Endothelial cell of umbilical vein (primary cell): ENCODE measurements around the gene TARDBP.

Source experiments
- EZH2 ChIP-seq: IDR thresholded peaks from 2 replicates; pipeline ENCODE4 v1.6.1; 2012; ENCODE audit warnings: borderline replicate concordance, low read depth, mild to moderate bottlenecking, moderate library complexity, low read length, inconsistent platforms; ENCODE audit not compliant: severe bottlenecking
- FOS ChIP-seq: IDR thresholded peaks from 2 replicates; pipeline ENCODE4 v1.6.1; 2011; ENCODE audit warnings: mild to moderate bottlenecking, low read length, moderate library complexity, borderline replicate concordance; ENCODE audit not compliant: insufficient read depth
- GATA2 ChIP-seq: IDR thresholded peaks from 2 replicates; pipeline ENCODE4 v1.7.0; 2011; ENCODE audit warnings: low read depth, mild to moderate bottlenecking, moderate library complexity, mixed read lengths, low read length; ENCODE audit not compliant: insufficient read length, insufficient read depth
- JUN ChIP-seq: IDR thresholded peaks from 2 replicates; pipeline ENCODE4 v1.6.1; 2011; ENCODE audit warnings: borderline replicate concordance, low read depth; ENCODE audit not compliant: insufficient read length, insufficient read depth
- MYC ChIP-seq: IDR thresholded peaks from one replicate; pipeline ENCODE4 v1.6.1; 2011; ENCODE audit warnings: mild to moderate bottlenecking, low read depth, low read length
- POLR2A ChIP-seq: IDR thresholded peaks from 2 replicates; pipeline ENCODE4 v1.6.1; 2012; ENCODE audit warnings: low read depth, mild to moderate bottlenecking, control low read depth, low read length
- POLR2AphosphoS5 ChIP-seq: IDR thresholded peaks from 2 replicates; pipeline ENCODE4 v1.6.1; 2012; ENCODE audit warnings: low read depth, mild to moderate bottlenecking, control low read depth, low read length, moderate library complexity; ENCODE audit not compliant: insufficient read depth
- TF ChIP-seq, protein P1 (sequence below), 2 donors: IDR thresholded peaks; 1 replicate in 1 of 2; 2 replicates in 1 of 2; pipeline ENCODE4 v1.5.1; 2011; ENCODE audit warnings: low read length in 2 of 2, mild to moderate bottlenecking in 2 of 2, moderate library complexity in 2 of 2, control low read depth in 1 of 2, inconsistent platforms in 1 of 2, low read depth in 1 of 2; ENCODE audit not compliant: insufficient read depth in 1 of 2; ENCODE audit errors: extremely low read depth in 1 of 2
- TF ChIP-seq, protein P2 (sequence below): IDR thresholded peaks from 2 replicates; pipeline ENCODE4 v1.6.1; 2011; ENCODE audit not compliant: insufficient read depth, insufficient read length

DNA sequence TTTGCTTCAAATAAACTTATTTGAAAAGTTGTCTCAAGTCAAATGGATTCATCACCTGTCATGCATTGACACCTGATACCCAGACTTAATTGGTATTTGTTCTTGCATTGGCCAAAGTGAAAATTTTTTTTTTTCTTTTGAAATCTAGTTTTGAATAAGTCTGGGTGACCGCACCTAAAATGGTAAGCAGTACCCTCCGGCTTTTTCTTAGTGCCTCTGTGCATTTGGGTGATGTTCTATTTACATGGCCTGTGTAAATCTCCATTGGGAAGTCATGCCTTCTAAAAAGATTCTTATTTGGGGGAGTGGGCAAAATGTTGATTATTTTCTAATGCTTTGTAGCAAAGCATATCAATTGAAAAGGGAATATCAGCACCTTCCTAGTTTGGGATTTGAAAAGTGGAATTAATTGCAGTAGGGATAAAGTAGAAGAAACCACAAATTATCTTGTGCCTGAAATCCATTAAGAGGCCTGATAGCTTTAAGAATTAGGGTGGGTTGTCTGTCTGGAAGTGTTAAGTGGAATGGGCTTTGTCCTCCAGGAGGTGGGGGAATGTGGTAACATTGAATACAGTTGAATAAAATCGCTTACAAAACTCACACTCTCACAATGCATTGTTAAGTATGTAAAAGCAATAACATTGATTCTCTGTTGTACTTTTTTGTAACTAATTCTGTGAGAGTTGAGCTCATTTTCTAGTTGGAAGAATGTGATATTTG is 11.9 kb downstream of the TARDBP start:
- TF ChIP-seq POLR2AphosphoS5 = no peak
- TF ChIP-seq, protein P1, sequence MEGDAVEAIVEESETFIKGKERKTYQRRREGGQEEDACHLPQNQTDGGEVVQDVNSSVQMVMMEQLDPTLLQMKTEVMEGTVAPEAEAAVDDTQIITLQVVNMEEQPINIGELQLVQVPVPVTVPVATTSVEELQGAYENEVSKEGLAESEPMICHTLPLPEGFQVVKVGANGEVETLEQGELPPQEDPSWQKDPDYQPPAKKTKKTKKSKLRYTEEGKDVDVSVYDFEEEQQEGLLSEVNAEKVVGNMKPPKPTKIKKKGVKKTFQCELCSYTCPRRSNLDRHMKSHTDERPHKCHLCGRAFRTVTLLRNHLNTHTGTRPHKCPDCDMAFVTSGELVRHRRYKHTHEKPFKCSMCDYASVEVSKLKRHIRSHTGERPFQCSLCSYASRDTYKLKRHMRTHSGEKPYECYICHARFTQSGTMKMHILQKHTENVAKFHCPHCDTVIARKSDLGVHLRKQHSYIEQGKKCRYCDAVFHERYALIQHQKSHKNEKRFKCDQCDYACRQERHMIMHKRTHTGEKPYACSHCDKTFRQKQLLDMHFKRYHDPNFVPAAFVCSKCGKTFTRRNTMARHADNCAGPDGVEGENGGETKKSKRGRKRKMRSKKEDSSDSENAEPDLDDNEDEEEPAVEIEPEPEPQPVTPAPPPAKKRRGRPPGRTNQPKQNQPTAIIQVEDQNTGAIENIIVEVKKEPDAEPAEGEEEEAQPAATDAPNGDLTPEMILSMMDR (IDR thresholded peaks at IDR 0.05; ENCODE audit: extremely low read depth in 1 of 2, insufficient read depth in 1 of 2, low read depth in 1 of 2, low read length in 2 of 2) = no peak
- no peak for TF ChIP-seq POLR2A
- TF ChIP-seq EZH2 = no peak
- TF ChIP-seq JUN = no peak
- TF ChIP-seq MYC = no peak
- TF ChIP-seq, protein P2, sequence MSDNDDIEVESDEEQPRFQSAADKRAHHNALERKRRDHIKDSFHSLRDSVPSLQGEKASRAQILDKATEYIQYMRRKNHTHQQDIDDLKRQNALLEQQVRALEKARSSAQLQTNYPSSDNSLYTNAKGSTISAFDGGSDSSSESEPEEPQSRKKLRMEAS = no peak
- no peak for TF ChIP-seq GATA2
- TF ChIP-seq FOS = no peak
